ENCODE results near the gene NCF1.
"Not testable (repeated sequence)": the region's sequence is repeated elsewhere in the genome, so short reads cannot be mapped to it uniquely, and the experiment has no call there.

The NCF1 gene

DNA sequence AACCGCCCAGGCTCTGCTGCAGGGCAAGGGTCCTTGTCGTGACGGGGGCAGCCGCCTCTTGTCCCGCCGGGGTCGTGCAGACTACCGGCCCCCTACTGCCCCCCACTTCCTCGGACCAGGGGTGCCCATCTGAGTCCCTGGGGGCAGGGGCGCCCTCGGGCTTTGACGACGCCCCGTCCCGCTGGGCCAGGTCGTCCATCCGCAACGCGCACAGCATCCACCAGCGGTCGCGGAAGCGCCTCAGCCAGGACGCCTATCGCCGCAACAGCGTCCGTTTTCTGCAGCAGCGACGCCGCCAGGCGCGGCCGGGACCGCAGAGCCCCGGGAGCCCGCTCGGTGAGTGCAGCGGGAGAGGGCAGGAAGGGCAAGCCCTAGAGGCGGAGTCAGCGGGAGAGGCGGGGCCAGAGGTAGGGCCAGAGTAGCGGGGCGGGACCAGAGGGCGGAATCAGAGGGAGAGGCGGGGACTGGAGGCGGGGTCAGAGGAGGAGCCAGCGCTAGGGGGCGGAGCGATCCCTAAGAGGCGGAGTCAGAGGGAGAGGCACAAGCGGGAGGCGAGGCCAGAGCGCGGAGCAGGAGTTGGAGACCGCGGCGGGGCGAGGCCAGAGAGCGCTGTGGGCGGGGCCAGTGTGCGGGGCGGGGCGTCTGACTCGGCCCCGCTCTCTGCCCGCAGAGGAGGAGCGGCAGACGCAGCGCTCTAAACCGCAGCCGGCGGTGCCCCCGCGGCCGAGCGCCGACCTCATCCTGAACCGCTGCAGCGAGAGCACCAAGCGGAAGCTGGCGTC is 14.7 kb downstream of the NCF1 start:
- ATAC-seq (peak; percentile 95), DNase-seq (peak; percentile 95)

DNA sequence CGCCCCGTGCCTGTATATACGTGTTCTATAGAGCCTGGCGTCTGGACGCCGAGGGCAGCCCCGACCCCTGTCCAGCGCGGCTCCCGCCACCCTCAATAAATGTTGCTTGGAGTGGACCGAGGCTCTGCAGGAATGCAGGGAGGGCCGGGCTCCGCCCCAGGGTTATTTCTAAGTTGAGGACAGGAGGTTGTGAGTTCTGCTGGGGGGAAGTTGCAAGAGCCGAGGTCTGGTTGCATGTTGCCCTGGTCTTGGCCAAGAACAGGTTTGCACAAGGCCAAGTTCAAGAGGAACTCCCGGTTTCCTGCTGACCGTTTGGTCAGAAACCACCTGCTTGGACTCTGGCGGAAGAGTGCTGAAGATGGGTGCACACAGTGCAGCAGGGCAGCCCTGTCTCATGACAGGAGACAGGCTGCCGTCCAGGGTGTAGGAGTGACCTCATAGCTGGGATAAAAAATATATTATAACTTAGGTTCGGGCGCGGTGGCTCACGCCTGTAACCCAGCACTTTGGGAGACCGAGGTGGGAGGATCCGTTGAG is 15.5 kb downstream of the NCF1 start:
- not testable (repeated sequence) for ATAC-seq, DNase-seq

DNA sequence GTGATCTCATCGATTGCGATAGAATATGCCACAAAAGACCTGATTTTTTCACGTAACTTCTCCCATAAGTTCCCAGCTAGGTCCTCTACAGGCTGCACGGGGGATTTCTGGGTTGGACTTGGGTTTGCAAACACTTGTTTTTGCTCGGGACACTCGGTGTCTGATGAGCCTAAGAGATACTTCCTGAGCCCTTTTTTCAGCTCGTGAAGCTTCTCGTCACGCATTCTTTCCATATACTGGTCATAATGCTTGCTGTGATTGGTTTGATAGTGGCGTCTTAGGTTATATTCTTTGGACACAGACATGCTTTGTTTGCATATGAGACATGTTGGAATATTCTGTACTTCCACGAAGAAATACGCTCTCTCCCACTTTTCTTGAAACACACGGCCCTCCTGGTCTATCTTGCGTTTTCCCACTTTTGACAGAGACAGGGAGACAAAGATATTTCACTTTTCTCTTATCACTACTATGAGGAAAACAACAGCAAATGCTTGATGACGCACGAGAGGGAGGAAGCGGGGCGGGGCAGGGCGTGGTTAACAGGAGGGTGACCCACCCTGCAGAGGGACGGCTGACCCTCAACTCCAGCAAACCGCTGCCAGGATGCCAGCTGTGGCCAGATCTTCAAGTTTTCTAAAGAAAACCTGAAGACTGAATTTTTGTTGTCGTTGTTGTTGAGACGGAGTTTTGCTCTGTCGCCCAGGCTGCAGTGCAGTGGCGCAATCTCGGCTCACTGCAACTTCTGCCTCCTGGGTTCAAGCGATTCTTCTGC is 24.2 kb downstream of the NCF1 start:
- not testable (repeated sequence) for DNase-seq
- peak; percentile 21 for ATAC-seq

DNA sequence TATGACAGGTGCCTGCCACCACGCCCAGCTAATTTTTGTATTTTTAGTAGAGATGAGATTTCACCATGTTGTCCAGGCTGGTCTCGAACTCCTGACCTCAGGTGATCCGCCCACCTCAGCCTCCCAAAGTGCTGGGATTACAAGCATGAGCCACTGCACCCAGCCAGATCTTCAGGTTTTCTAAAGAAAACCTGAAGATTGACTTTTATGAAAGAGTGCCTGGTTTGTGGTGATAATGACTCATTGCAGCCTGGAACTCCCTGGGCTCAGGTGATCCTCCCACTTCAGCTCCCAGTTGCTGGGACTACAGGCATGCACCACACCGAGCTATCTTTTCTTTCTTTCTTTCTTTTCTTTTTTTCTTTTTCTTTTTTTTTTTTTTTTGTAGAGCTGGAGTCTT is 24.8 kb downstream of the NCF1 start:
- DNase-seq: not testable (repeated sequence)

DNA sequence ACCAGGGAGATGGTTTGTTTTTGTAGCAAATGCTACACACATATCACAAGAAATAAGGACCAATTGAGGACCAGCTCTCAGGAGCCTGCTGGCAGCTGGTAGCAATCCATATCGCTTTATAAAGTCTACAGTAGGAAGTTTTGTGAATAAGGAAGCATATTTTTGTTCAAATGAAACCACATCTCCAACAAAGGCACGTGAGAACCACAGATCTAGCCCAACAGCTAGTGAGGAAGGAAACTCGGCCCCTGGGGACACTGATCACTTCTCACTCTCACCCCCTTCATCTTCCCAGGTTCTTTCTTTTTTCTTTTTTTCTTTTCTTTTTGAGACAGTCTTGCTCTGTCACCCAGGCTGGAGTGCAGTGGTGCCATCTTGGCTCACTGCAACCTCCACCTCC is 42.1 kb downstream of the NCF1 start:
- ATAC-seq, DNase-seq: not testable (repeated sequence)

More for the DNA sequence above, 24.8 kb downstream of the NCF1 start:
- peak; percentile 62 for ATAC-seq

DNA sequence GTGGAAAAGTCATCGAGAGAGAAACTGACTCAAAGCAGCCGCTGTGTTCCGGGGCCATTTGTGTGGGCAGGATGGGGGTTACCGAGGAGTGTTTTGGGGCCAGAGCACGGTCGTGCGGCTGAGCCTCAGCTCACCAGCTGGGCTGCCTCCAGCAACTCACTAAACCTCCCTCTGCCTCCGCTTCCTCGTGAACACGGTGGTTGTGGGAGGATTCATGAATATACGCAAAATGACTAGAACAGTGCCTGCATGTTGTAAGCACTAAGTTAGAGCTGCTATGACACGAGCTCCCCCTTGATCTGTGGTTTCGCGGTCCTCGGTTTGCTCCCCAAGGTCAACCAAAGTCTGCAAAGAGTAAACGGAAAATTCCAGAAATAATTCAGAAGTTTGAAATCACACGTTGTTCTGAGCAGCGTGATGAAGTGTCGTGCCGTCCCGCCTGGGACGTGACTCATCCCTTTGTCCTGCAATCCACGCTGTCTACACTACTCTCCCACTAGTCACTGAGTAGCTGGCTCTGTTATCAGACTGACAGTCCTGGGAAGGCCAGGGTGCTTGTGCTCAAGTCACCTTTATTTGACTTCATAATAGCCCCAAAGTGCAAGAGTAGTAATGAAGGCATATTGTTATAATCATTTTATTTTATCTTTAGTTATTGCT is 46.5 kb downstream of the NCF1 start:
- DNase-seq: not testable (repeated sequence)
- peak; percentile 90 for ATAC-seq

DNA sequence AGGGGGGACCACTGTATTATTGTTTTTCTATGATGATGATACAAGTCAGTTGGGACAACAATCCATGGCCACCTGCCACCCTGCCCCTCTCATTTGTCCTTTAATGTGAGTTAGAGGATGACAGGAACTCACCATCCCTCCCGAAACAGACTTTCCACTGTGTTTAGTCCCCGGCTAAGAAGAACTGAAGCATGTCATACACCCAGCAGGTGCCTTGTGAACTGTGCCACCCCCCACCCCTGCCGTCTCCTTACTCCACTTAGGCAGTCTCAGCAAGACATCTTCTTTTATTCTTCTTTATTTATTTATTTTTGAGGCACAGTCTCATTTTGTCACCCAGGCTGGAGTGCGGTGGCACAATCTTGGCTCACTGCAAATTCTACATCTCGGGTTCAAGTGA is 47.4 kb downstream of the NCF1 start:
- not testable (repeated sequence) for DNase-seq, ATAC-seq

DNA sequence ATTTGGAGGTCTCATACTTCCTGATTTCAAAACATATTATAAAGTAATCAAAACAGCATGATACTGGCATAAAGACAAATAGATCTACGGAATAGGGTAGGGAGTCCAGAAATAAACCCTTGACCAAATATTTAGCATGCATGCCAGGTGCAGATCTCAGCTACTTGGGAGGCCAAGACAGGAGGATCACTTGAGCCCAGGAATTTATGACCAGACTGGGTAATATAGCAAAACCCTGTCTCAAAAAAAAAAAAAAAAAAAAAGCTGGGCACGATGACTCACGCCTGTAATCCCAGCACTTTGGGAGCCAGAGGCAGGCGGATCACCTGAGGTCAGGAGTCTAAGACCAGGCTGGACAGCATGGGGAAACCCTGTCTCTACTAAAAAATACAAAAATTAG is 56.1 kb downstream of the NCF1 start:
- ATAC-seq, DNase-seq: not testable (repeated sequence)

DNA sequence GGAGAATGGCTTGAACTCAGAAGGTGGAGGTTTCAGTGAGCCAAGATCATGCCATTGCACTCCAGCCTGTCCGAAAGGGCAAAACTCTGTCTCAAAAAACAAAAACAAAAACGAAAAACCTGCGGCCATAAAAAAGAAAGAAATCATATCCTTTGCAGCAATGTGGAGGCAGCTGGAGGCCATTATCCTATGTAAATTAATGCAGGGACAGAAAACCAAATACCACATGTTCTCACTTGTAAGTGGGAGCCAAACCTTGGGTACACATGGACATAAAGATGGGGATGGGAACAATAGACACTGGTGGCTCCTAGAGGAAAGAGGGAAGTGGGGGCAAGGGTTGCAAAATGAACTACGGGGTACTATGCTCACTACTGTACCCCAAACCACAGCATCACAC is 56.6 kb downstream of the NCF1 start:
- not testable (repeated sequence) for DNase-seq, ATAC-seq
